Measurements from ENCODE around the gene EPC1. TPM values are rescaled to one million over a fixed set of nuclear protein-coding genes. Genes with fewer than 3 reads are reported as not detected.

The EPC1 gene
- total RNA-seq, 1 donor from 2014 or later: 62.7 TPM

DNA sequence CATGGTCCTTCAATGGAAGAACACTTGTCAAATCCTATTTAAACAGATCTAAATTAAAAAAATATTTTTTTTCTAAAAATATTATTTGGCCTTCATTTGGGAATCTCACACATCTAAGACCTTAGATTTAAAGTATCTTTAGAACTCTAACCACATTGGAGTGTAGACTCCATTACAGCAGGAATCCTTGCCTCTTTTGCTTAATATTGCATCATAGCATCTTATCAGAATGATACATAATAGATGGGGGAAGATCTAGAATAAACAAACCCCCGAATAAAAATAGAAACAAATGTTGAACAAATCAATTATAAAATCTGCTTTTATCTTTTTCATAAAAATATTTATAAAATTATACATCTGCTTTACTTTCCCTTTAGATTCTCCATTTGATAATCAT, 27.6 kb upstream of the EPC1 start:
- TF ChIP-seq, protein P1, sequence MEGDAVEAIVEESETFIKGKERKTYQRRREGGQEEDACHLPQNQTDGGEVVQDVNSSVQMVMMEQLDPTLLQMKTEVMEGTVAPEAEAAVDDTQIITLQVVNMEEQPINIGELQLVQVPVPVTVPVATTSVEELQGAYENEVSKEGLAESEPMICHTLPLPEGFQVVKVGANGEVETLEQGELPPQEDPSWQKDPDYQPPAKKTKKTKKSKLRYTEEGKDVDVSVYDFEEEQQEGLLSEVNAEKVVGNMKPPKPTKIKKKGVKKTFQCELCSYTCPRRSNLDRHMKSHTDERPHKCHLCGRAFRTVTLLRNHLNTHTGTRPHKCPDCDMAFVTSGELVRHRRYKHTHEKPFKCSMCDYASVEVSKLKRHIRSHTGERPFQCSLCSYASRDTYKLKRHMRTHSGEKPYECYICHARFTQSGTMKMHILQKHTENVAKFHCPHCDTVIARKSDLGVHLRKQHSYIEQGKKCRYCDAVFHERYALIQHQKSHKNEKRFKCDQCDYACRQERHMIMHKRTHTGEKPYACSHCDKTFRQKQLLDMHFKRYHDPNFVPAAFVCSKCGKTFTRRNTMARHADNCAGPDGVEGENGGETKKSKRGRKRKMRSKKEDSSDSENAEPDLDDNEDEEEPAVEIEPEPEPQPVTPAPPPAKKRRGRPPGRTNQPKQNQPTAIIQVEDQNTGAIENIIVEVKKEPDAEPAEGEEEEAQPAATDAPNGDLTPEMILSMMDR (IDR thresholded peaks at IDR 0.05; ENCODE audit: unreplicated experiment): no peak
- H3K27ac Mint-ChIP-seq: no peak overlapping the region
- DNase-seq (ENCODE audit: low spot score in 2 of 2, unreplicated experiment in 2 of 2): no peak
- H3K9me3 Mint-ChIP-seq: peaks cover 18% of the 10 kb centered on the region
- H3K4me3 Mint-ChIP-seq: no peak overlapping the region
- no peaks in the 10 kb centered on the region for H3K27me3 Mint-ChIP-seq (ENCODE audit: low read depth)
- H3K36me3 Mint-ChIP-seq: peaks cover 27% of the 10 kb centered on the region
- peaks cover 17% of the 10 kb centered on the region for H3K4me1 Mint-ChIP-seq

DNA sequence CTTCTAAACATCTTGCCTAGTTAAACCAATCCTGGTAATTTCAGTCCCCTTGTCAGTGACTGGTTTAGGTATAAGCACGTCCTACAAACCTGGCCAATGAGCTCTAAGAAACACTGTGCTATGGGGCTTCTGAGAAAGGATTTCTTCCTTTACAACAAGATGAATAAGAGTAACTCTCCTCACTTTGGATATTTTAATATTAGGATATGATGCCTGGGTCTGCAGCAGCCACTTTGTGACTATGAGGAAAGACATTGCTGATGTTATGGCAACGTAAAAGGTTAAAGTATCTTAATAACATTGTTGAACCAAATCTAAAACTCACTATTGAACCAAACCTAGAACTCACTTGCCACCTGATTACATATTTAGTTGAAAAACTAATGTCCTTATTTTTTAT, 26.5 kb upstream of the EPC1 start:
- Mint-ChIP-seq H3K27me3 (ENCODE audit: low read depth) (no peaks in the 10 kb centered on the region), H3K36me3 (peaks cover 27% of the 10 kb centered on the region), H3K27ac (no peak overlapping the region), H3K9me3 (peaks cover 18% of the 10 kb centered on the region), H3K4me1 (peaks cover 18% of the 10 kb centered on the region), H3K4me3 (no peak overlapping the region)
- TF ChIP-seq, protein P1 (IDR thresholded peaks at IDR 0.05; ENCODE audit: unreplicated experiment): no peak
- DNase-seq (ENCODE audit: low spot score in 2 of 2, unreplicated experiment in 2 of 2): no peak

DNA sequence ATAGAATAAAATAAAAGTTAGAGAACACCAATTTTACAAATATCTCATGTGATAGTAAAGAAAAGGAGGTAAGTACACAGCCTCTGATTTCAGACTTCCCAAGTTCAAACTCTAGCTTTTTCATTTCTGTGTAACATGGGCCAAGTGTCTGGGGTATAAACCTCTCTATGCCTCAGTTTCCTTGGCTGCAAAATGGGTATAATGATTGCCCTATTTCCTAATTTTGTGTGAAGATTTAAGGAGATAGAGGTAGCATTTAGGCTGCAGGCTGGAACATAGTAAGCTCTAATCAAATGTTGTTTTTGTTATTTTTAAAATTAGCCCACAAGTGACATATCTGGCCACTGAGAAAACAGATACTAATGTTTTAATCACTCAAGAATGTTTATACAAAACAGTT, 26.1 kb upstream of the EPC1 start:
- Mint-ChIP-seq H3K27ac (no peak overlapping the region), H3K9me3 (peaks cover 18% of the 10 kb centered on the region), H3K4me1 (peaks cover 20% of the 10 kb centered on the region), H3K27me3 (ENCODE audit: low read depth) (no peaks in the 10 kb centered on the region), H3K4me3 (no peak overlapping the region), H3K36me3 (peaks cover 27% of the 10 kb centered on the region)
- TF ChIP-seq, protein P1 (IDR thresholded peaks at IDR 0.05; ENCODE audit: unreplicated experiment): no peak
- no peak for DNase-seq (ENCODE audit: low spot score in 2 of 2, unreplicated experiment in 2 of 2)

DNA sequence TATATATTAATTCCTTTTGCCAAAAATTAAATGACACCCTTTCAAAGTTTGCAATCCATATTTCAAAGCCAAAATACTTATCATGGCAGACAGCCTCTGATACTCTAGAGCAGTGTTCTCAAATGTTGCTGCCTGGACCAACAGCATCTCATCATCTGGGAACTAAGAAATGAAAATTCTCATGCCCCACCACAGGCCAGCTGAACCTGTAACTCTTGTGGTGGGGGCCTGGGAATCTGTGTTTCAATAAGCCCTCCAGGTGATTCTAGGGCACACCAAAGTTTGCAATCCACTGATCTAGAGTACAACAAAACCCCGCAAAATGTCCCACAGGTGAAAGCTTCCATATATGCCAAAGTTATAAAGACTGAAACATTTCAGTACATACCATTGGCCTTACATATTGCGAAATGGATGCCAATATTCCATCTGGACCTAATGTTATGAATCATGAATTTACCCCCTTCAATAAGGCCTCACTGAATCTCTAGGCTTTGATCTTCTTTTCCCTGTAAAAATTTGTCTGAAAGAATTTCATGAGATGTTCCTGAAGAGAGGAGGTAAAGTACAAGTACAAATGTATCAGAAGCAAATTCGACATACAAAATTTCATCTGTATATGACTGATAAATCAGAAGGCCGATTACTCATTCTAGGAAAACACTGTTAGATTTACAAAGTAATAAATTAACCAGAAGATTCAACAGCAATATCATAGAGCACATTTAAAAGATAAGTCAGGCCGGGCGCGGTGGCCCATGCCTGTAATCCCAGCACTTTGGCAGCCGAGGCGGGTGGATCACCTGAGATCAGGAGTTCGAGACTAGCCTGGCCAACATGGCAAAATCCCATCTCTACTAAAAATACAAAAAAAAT, 25.3 kb upstream of the EPC1 start:
- H3K4me1 Mint-ChIP-seq: peaks cover 25% of the 10 kb centered on the region
- no peak for DNase-seq (ENCODE audit: low spot score in 2 of 2, unreplicated experiment in 2 of 2)
- no peak overlapping the region for H3K4me3 Mint-ChIP-seq
- H3K9me3 Mint-ChIP-seq: peaks cover 18% of the 10 kb centered on the region
- no peaks in the 10 kb centered on the region for H3K27me3 Mint-ChIP-seq (ENCODE audit: low read depth)
- no peak overlapping the region for H3K27ac Mint-ChIP-seq
- TF ChIP-seq, protein P1 (IDR thresholded peaks at IDR 0.05; ENCODE audit: unreplicated experiment): no peak
- H3K36me3 Mint-ChIP-seq: peaks cover 27% of the 10 kb centered on the region

DNA sequence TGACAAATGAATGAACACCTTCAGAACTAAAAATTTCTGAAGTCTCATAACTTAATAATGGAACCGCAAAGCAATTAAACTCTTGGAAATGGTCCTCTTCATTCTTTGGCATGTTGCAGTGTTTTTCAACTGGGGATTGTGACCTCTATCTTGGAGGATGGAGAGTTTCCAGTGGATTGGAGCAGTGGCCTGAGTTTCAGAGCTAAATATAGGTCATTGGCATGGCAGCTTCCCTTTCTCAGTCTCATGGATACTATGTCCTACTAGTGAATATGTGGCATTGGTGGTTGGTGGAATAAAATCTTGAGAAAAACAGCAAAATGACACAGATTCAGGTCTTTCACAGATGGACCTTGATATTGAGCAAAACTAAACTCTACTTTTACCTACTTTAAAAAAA, 24.1 kb upstream of the EPC1 start:
- DNase-seq (ENCODE audit: low spot score in 2 of 2, unreplicated experiment in 2 of 2): no peak
- TF ChIP-seq, protein P1 (IDR thresholded peaks at IDR 0.05; ENCODE audit: unreplicated experiment): no peak
- peaks cover 18% of the 10 kb centered on the region for H3K9me3 Mint-ChIP-seq
- no peak overlapping the region for H3K4me3 Mint-ChIP-seq
- no peaks in the 10 kb centered on the region for H3K27me3 Mint-ChIP-seq (ENCODE audit: low read depth)
- H3K4me1 Mint-ChIP-seq: peaks cover 23% of the 10 kb centered on the region
- H3K27ac Mint-ChIP-seq: peak overlapping the region; percentile 36
- peaks cover 27% of the 10 kb centered on the region for H3K36me3 Mint-ChIP-seq

All from mesothelial cell of epicardium (in vitro differentiated cells).